ENCODE results near the gene AATF. TPM values are rescaled to one million over a fixed set of nuclear protein-coding genes. Genes with fewer than 3 reads are reported as not detected.

The AATF gene
- total RNA-seq, 1 experiment from 2014 or later: 61.0 TPM

DNA sequence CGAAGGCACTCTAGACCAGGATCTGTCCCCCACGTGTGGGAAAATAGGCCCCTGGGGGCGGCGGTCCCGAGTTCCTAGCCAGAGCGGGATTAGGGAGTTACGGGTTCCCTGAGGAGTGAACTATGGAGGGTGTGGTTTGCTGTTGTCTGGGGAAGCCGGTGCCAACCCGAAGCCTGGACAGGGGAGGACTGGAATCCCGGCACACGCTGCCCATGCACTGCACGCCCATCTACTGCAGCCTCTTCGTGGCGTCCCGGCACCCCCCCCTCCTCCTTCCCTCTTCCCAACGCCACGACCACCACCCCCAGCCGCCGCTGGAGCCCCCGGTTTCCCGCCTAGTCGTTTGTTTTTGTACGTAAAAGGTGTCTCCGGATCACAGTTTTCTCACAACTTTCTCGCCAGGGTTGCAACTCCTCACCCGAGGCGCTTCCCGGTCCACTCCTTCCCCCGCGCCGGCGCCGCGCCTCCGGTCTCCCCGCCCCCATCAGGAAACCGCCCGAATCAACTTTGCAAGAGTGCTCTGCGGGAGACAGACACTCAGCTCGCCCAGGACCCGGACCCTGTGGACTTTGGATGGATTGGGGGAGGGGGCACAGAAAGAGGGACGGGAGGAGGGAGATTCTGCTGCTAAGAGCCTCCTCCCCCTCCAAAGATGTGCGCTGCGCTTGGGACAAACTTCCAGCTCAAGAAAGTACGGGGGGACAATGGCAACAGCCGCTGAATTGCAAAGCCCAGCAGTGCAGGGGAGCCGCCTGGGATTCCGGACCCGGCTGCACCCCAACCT is 12.9 kb upstream of the AATF start (continued):
- TF ChIP-seq, protein P1, sequence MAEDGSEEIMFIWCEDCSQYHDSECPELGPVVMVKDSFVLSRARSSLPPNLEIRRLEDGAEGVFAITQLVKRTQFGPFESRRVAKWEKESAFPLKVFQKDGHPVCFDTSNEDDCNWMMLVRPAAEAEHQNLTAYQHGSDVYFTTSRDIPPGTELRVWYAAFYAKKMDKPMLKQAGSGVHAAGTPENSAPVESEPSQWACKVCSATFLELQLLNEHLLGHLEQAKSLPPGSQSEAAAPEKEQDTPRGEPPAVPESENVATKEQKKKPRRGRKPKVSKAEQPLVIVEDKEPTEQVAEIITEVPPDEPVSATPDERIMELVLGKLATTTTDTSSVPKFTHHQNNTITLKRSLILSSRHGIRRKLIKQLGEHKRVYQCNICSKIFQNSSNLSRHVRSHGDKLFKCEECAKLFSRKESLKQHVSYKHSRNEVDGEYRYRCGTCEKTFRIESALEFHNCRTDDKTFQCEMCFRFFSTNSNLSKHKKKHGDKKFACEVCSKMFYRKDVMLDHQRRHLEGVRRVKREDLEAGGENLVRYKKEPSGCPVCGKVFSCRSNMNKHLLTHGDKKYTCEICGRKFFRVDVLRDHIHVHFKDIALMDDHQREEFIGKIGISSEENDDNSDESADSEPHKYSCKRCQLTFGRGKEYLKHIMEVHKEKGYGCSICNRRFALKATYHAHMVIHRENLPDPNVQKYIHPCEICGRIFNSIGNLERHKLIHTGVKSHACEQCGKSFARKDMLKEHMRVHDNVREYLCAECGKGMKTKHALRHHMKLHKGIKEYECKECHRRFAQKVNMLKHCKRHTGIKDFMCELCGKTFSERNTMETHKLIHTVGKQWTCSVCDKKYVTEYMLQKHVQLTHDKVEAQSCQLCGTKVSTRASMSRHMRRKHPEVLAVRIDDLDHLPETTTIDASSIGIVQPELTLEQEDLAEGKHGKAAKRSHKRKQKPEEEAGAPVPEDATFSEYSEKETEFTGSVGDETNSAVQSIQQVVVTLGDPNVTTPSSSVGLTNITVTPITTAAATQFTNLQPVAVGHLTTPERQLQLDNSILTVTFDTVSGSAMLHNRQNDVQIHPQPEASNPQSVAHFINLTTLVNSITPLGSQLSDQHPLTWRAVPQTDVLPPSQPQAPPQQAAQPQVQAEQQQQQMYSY (CRISPR knock-in tag; IDR thresholded peaks at IDR 0.05): peak; percentile 81
- no peak for TF ChIP-seq TP53 (CRISPR knock-in tag; IDR thresholded peaks at IDR 0.05)
- TF ChIP-seq RORB (CRISPR knock-in tag; IDR thresholded peaks at IDR 0.05): no peak
- TF ChIP-seq HMGA2 (CRISPR knock-in tag; IDR thresholded peaks at IDR 0.05): no peak
- peak; percentile 83 for TF ChIP-seq ZNF263 (CRISPR knock-in tag; IDR thresholded peaks at IDR 0.05; ENCODE audit: low read depth)
- TF ChIP-seq, protein P2, sequence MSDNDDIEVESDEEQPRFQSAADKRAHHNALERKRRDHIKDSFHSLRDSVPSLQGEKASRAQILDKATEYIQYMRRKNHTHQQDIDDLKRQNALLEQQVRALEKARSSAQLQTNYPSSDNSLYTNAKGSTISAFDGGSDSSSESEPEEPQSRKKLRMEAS (CRISPR knock-in tag; IDR thresholded peaks at IDR 0.05): 0 out of 2 replicates have a peak, but pooled peaks have one; percentile 17
- TF ChIP-seq, protein P3, sequence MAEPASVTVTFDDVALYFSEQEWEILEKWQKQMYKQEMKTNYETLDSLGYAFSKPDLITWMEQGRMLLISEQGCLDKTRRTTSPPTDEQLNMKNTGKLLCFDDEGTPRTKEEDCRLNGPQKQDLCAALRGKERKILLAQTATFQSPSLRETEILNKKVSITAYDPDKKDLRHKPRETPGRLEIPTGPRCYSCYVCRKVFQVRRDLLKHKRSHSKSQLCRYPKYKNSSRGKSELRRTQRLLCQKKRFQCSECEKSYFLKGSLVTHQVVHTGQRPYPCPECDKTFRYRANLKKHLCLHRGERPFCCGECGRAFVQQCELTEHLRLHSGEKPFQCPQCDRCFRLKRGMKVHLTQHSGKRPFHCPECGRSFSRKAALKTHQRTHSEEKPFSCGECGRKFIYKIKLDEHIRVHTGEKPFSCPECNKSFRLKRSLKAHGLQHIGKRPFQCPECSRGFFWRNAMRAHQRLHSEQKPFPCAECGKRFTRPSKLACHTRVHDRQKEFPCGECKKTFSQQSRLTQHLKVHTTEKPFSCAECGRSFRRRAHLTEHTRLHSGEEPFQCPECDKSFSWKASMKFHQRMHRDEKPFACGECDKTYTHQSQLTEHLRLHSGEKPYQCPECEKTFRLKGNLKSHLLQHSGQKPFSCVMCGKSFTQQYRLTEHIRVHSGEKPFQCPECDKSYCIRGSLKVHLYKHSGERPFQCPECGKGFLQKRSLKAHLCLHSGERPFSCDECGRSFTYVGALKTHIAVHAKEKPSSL (CRISPR knock-in tag; conservative IDR thresholded peaks at IDR 0.05): no peak
- TF ChIP-seq, protein P4, sequence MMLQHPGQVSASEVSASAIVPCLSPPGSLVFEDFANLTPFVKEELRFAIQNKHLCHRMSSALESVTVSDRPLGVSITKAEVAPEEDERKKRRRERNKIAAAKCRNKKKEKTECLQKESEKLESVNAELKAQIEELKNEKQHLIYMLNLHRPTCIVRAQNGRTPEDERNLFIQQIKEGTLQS (CRISPR knock-in tag; conservative IDR thresholded peaks at IDR 0.05): no peak
- TF ChIP-seq KAT7 (CRISPR knock-in tag; IDR thresholded peaks at IDR 0.05; ENCODE audit: borderline replicate concordance): no peak
- no peak for TF ChIP-seq ZBTB21 (CRISPR knock-in tag; IDR thresholded peaks at IDR 0.05; ENCODE audit: borderline replicate concordance)
- TF ChIP-seq, protein P5, sequence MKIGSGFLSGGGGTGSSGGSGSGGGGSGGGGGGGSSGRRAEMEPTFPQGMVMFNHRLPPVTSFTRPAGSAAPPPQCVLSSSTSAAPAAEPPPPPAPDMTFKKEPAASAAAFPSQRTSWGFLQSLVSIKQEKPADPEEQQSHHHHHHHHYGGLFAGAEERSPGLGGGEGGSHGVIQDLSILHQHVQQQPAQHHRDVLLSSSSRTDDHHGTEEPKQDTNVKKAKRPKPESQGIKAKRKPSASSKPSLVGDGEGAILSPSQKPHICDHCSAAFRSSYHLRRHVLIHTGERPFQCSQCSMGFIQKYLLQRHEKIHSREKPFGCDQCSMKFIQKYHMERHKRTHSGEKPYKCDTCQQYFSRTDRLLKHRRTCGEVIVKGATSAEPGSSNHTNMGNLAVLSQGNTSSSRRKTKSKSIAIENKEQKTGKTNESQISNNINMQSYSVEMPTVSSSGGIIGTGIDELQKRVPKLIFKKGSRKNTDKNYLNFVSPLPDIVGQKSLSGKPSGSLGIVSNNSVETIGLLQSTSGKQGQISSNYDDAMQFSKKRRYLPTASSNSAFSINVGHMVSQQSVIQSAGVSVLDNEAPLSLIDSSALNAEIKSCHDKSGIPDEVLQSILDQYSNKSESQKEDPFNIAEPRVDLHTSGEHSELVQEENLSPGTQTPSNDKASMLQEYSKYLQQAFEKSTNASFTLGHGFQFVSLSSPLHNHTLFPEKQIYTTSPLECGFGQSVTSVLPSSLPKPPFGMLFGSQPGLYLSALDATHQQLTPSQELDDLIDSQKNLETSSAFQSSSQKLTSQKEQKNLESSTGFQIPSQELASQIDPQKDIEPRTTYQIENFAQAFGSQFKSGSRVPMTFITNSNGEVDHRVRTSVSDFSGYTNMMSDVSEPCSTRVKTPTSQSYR (CRISPR knock-in tag; IDR thresholded peaks at IDR 0.05): peak; percentile 73; the same call in 1 of the 2 replicates
- TF ChIP-seq, protein P6, sequence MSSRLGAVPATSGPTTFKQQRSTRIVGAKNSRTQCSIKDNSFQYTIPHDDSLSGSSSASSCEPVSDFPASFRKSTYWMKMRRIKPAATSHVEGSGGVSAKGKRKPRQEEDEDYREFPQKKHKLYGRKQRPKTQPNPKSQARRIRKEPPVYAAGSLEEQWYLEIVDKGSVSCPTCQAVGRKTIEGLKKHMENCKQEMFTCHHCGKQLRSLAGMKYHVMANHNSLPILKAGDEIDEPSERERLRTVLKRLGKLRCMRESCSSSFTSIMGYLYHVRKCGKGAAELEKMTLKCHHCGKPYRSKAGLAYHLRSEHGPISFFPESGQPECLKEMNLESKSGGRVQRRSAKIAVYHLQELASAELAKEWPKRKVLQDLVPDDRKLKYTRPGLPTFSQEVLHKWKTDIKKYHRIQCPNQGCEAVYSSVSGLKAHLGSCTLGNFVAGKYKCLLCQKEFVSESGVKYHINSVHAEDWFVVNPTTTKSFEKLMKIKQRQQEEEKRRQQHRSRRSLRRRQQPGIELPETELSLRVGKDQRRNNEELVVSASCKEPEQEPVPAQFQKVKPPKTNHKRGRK (CRISPR knock-in tag; IDR thresholded peaks at IDR 0.05; ENCODE audit: borderline replicate concordance): no peak
- TF ChIP-seq SOX15 (CRISPR knock-in tag; IDR thresholded peaks at IDR 0.05): no peak
- TF ChIP-seq, protein P7, sequence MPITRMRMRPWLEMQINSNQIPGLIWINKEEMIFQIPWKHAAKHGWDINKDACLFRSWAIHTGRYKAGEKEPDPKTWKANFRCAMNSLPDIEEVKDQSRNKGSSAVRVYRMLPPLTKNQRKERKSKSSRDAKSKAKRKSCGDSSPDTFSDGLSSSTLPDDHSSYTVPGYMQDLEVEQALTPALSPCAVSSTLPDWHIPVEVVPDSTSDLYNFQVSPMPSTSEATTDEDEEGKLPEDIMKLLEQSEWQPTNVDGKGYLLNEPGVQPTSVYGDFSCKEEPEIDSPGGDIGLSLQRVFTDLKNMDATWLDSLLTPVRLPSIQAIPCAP (CRISPR knock-in tag; IDR thresholded peaks at IDR 0.05): no peak
- TF ChIP-seq MXD4 (CRISPR knock-in tag; IDR thresholded peaks at IDR 0.05; ENCODE audit: borderline replicate concordance): no peak
- TF ChIP-seq, protein P8, sequence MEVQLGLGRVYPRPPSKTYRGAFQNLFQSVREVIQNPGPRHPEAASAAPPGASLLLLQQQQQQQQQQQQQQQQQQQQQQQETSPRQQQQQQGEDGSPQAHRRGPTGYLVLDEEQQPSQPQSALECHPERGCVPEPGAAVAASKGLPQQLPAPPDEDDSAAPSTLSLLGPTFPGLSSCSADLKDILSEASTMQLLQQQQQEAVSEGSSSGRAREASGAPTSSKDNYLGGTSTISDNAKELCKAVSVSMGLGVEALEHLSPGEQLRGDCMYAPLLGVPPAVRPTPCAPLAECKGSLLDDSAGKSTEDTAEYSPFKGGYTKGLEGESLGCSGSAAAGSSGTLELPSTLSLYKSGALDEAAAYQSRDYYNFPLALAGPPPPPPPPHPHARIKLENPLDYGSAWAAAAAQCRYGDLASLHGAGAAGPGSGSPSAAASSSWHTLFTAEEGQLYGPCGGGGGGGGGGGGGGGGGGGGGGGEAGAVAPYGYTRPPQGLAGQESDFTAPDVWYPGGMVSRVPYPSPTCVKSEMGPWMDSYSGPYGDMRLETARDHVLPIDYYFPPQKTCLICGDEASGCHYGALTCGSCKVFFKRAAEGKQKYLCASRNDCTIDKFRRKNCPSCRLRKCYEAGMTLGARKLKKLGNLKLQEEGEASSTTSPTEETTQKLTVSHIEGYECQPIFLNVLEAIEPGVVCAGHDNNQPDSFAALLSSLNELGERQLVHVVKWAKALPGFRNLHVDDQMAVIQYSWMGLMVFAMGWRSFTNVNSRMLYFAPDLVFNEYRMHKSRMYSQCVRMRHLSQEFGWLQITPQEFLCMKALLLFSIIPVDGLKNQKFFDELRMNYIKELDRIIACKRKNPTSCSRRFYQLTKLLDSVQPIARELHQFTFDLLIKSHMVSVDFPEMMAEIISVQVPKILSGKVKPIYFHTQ (CRISPR knock-in tag; IDR thresholded peaks at IDR 0.05): no peak
- TF ChIP-seq, protein P9, sequence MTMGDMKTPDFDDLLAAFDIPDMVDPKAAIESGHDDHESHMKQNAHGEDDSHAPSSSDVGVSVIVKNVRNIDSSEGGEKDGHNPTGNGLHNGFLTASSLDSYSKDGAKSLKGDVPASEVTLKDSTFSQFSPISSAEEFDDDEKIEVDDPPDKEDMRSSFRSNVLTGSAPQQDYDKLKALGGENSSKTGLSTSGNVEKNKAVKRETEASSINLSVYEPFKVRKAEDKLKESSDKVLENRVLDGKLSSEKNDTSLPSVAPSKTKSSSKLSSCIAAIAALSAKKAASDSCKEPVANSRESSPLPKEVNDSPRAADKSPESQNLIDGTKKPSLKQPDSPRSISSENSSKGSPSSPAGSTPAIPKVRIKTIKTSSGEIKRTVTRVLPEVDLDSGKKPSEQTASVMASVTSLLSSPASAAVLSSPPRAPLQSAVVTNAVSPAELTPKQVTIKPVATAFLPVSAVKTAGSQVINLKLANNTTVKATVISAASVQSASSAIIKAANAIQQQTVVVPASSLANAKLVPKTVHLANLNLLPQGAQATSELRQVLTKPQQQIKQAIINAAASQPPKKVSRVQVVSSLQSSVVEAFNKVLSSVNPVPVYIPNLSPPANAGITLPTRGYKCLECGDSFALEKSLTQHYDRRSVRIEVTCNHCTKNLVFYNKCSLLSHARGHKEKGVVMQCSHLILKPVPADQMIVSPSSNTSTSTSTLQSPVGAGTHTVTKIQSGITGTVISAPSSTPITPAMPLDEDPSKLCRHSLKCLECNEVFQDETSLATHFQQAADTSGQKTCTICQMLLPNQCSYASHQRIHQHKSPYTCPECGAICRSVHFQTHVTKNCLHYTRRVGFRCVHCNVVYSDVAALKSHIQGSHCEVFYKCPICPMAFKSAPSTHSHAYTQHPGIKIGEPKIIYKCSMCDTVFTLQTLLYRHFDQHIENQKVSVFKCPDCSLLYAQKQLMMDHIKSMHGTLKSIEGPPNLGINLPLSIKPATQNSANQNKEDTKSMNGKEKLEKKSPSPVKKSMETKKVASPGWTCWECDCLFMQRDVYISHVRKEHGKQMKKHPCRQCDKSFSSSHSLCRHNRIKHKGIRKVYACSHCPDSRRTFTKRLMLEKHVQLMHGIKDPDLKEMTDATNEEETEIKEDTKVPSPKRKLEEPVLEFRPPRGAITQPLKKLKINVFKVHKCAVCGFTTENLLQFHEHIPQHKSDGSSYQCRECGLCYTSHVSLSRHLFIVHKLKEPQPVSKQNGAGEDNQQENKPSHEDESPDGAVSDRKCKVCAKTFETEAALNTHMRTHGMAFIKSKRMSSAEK (CRISPR knock-in tag; IDR thresholded peaks at IDR 0.05; ENCODE audit: borderline replicate concordance): no peak

Data from WTC11 (cell line).